Regular cardiac myocyte (primary cell): ENCODE measurements around the gene GID8. TPM values are rescaled to one million over a fixed set of nuclear protein-coding genes. Genes with fewer than 3 reads are reported as not detected.

Source experiments
- total RNA-seq: library from RNA; depleted of rRNA; stranded (reverse); fragments of >200 nt; gene quantifications from 2 replicates; pipeline ENCODE4 v1.2.3, GENCODE V29; 2014

GID8 gene
- total RNA-seq = 37.4 and 43.1 TPM in 2 replicates

GRCh38 chr20:62938105-62938888 lies at the start of gene GID8:
GID8 (plus strand) TSS chr20:62938147; CDS start chr20:62941503, 3,356 bp downstream.

DNA sequence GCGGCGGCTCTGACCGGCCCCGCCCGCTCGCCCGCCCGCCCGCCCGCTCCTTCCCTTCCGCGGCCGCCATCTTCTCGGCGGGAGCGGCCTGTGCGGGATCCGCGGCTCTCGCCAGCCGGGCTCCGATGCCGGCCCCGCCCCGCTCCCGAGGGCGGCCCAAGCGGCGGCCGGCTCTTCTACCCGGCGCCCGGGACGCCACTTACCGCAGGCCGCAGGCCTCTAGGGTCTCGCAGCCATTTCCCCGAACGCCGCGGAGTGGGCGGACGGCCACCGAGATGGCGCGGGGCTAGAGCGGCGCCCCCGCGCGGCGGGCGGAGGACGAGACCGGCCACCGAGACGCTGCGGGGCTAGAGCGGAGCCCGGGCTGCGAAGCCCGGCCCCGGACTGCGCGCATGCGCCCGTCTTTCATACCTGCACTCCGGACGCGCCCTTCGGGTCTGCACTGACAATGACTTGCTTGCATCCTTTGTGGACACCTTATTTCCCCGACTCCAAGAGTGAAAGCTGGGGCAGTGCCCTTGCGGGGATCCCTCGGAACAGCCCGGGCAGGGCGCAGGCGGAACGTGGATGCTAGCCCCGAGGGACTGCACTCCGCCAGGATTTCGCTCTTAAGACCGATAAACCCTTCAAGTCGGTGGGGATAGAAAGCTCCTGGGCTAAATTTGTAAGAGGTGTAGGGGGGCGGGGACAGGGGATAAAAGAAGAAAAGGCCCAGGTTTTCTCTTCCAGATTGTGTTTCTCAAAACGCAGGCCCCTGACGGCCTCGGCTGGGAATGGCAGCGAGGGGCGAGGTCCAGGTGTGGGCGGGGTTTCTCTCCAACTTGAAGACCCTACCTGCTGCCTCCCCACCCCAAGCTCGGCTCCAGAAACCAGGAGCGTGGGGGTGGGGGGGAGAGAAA lies 11.5 kb upstream of the GID8 start, which contains the start of gene DIDO1:
Gene DIDO1 (minus strand): TSS at position 277 of the 899 bp plus-strand sequence.

GRCh38 chr20:62952373-62952967 lies 14.5 kb downstream of the GID8 start, which contains the start of gene SLC17A9:
SLC17A9 (plus strand) TSS chr20:62952709; CDS start chr20:62952831, 122 bp downstream.

Other genes with a start within 250 kb of the GID8 start
- under 0.01 TPM in 2 replicates for gene NTSR1, start 229.3 kb upstream of the GID8 start, total RNA-seq
- gene MRGBP, start 141.7 kb upstream of the GID8 start, total RNA-seq = 17.8 and 24.3 TPM in 2 replicates
- gene OGFR, start 133.3 kb upstream of the GID8 start, total RNA-seq = 31.3 and 40.3 TPM in 2 replicates
- gene COL9A3, start 121.1 kb upstream of the GID8 start, total RNA-seq = under 0.01 and 0.19 TPM in 2 replicates
- 17.3 and 18.6 TPM in 2 replicates for gene TCFL5, start 76.3 kb upstream of the GID8 start, total RNA-seq
- gene DIDO1, start 11.6 kb upstream of the GID8 start, total RNA-seq = 32.1 and 41.8 TPM in 2 replicates
- gene SLC17A9, start 14.6 kb downstream of the GID8 start, total RNA-seq = 7.9 and 21.9 TPM in 2 replicates
- not detected in 2 replicates for gene BHLHE23, start 68.8 kb downstream of the GID8 start, total RNA-seq